ENCODE data around the gene PFKM.

DNA sequence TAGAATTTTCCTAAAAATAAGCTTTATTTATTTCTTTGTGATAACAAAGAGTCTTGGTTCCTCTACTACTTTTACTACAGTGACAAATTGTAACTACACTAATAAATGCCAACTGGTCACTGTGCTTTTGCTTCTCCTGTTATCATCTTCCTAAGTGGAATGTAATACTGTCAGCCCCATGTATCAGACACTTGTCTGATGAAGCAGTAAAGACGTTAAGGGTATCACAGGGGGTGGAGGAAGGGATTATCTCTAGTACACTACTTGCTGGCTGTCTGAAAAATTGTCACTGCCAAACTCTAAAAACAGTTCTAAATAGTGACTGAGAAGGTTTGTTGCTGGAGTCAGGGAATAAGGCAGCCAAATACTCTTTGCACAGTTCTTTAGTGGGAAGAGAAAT is 26.8 kb downstream of the PFKM start:
- TF ChIP-seq CTCF (IDR thresholded peaks at IDR 0.05) (no peak), POLR2A (IDR thresholded peaks at IDR 0.05; ENCODE audit: low read depth) (no peak), POLR2AphosphoS5 (IDR thresholded peaks at IDR 0.05) (no peak), EP300 (IDR thresholded peaks at IDR 0.05) (no peak)
